ENCODE data around the gene ERVK3-1. TPM values are rescaled to one million over a fixed set of nuclear protein-coding genes. Genes with fewer than 3 reads are reported as not detected.

The ERVK3-1 gene
- total and polyA plus RNA-seq, 2 of the 13 experiments (the other 11 are each of a cell fraction or from before 2014, with no cell fraction given) = 28.5 to 38.7 TPM

DNA sequence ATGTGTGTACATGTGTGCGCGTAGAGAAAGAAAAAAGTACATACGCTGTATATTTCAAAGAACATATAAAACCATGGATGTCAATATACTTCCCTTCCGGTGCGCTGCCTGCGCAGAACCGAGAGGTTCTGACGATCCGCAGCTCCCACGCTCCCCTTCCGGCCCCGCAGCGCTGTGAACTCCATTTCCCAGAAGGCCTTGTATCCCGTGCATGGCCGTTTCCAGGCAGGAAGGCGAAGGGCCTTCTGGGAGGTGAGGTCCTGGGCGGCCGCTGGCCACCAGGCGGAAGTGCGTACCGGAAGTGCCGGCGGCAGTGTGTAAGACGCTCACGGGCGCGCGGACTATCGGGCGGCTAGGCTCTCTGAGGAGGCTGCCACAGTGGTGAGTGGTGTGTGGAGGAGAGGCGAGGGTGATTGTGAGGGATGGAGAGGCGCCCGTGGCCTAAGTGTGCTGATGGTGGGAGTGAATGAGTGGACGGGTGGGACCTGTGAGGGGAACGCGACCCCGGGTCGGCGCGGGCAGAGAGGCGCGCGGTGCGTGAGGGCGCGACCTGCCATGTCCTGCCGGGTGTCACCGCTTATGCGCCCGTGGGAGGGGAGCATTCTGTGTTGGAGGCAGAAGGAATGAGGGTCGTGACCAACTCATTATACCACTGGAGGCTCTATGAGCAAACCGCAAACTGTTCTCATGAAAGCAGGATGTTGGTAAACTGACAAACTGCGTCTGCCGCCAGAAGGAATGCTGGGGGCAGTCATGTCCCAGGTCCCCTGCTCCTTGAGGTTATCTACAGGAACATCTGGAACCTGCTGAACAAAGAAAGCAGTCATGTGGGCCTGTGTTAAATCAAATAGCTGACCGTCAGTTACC lies at the start of gene ERVK3-1 (continued):
- peak; percentile 74 for TF ChIP-seq NRL (CRISPR knock-in tag; IDR thresholded peaks at IDR 0.05; ENCODE audit: borderline replicate concordance)
- TF ChIP-seq ZNF788 (CRISPR knock-in tag; IDR thresholded peaks at IDR 0.05; ENCODE audit: borderline replicate concordance) = peak; percentile 92
- TF ChIP-seq ZNF382 (CRISPR knock-in tag; IDR thresholded peaks at IDR 0.05; ENCODE audit: borderline replicate concordance) = no peak
- 0 out of 2 replicates have a peak, but pooled peaks have one; percentile 43 for TF ChIP-seq MIXL1 (CRISPR knock-in tag; IDR thresholded peaks at IDR 0.05)
- TF ChIP-seq HNF4G (IDR thresholded peaks at IDR 0.05; ENCODE audit: borderline replicate concordance, low read depth, low read length) = no peak
- 0 out of 2 replicates have a peak, but pooled peaks have one; percentile 34 for TF ChIP-seq HNF4G (CRISPR knock-in tag; IDR thresholded peaks at IDR 0.05; ENCODE audit: borderline replicate concordance, low read depth)
- TF ChIP-seq ZFAT (CRISPR knock-in tag; conservative IDR thresholded peaks at IDR 0.05) = no peak
- TF ChIP-seq BHLHE40 (IDR thresholded peaks at IDR 0.05; ENCODE audit: low read length) = 0 out of 2 replicates have a peak, but pooled peaks have one; percentile 46
- no peak; the same call in 1 of the 2 replicates for TF ChIP-seq ZMYM3 (CRISPR knock-in tag; IDR thresholded peaks at IDR 0.05)
- TF ChIP-seq, protein P1, sequence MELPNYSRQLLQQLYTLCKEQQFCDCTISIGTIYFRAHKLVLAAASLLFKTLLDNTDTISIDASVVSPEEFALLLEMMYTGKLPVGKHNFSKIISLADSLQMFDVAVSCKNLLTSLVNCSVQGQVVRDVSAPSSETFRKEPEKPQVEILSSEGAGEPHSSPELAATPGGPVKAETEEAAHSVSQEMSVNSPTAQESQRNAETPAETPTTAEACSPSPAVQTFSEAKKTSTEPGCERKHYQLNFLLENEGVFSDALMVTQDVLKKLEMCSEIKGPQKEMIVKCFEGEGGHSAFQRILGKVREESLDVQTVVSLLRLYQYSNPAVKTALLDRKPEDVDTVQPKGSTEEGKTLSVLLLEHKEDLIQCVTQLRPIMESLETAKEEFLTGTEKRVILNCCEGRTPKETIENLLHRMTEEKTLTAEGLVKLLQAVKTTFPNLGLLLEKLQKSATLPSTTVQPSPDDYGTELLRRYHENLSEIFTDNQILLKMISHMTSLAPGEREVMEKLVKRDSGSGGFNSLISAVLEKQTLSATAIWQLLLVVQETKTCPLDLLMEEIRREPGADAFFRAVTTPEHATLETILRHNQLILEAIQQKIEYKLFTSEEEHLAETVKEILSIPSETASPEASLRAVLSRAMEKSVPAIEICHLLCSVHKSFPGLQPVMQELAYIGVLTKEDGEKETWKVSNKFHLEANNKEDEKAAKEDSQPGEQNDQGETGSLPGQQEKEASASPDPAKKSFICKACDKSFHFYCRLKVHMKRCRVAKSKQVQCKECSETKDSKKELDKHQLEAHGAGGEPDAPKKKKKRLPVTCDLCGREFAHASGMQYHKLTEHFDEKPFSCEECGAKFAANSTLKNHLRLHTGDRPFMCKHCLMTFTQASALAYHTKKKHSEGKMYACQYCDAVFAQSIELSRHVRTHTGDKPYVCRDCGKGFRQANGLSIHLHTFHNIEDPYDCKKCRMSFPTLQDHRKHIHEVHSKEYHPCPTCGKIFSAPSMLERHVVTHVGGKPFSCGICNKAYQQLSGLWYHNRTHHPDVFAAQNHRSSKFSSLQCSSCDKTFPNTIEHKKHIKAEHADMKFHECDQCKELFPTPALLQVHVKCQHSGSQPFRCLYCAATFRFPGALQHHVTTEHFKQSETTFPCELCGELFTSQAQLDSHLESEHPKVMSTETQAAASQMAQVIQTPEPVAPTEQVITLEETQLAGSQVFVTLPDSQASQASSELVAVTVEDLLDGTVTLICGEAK (IDR thresholded peaks at IDR 0.05) = peak; percentile 81
- TF ChIP-seq, protein P1 (CRISPR knock-in tag; IDR thresholded peaks at IDR 0.05) = no peak; the same call in 1 of the 2 replicates
- TF ChIP-seq ZNF775 (CRISPR knock-in tag; IDR thresholded peaks at IDR 0.05; ENCODE audit: borderline replicate concordance) = no peak
- TF ChIP-seq FOXA1 (IDR thresholded peaks at IDR 0.05) = no peak
- peak; percentile 23 for TF ChIP-seq FOXA1 (CRISPR knock-in tag; IDR thresholded peaks at IDR 0.05)
- TF ChIP-seq, protein P2, sequence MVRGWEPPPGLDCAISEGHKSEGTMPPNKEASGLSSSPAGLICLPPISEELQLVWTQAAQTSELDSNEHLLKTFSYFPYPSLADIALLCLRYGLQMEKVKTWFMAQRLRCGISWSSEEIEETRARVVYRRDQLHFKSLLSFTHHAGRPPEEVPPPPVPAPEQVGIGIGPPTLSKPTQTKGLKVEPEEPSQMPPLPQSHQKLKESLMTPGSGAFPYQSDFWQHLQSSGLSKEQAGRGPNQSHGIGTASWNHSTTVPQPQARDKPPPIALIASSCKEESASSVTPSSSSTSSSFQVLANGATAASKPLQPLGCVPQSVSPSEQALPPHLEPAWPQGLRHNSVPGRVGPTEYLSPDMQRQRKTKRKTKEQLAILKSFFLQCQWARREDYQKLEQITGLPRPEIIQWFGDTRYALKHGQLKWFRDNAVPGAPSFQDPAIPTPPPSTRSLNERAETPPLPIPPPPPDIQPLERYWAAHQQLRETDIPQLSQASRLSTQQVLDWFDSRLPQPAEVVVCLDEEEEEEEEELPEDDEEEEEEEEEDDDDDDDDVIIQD (CRISPR knock-in tag; IDR thresholded peaks at IDR 0.05; ENCODE audit: low read depth) = no peak
- TF ChIP-seq ZNF768 (CRISPR knock-in tag; IDR thresholded peaks at IDR 0.05) = peak; percentile 69; the same call in 1 of the 2 replicates
- TF ChIP-seq GZF1 (CRISPR knock-in tag; IDR thresholded peaks at IDR 0.05) = no peak
- TF ChIP-seq HNF4A (CRISPR knock-in tag; IDR thresholded peaks at IDR 0.05) = no peak
- peak; percentile 96 for TF ChIP-seq SPEN (CRISPR knock-in tag; IDR thresholded peaks at IDR 0.05; ENCODE audit: low read depth)
- peak; percentile 92 for TF ChIP-seq AGO1 (IDR thresholded peaks at IDR 0.05; ENCODE audit: low read depth, low read length, poor library complexity, severe bottlenecking)
